ENCODE results near the gene CHID1.
A peak's percentile ranks its signal among the peaks of the same experiment; 100 is the strongest.

Gene CHID1

DNA sequence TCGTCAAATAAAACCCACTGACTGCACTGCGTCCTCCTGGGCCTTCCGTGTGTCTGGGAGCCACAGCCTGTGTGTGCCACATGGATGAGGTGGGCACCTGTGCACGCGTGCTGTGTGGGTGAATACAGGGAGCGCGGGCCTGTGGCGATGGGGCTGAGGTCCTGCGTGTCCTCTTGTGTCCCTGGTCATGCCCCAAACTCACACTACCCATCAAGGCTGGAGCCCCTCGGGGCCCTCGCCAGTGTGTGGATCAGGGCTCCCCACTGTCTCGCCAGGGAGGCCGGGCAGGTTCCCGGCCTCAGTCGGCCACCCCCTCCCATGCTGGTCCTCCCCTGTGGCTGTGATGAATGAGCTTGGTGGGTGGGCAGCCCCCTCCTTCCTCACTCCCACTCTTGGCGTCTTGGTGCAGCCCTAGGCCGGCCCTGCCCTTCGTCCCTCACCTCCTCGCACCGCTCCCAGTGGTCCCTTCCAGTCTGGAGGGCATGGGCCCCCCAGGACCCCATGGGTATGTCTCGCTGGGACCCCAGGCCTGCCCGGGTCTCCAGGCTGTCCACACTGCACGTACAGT lies 78.6 kb downstream of the CHID1 start:
- no peak for DNase-seq

- DNase-seq: no peak
Measured at GRCh38 chr11:831118-831864, 79.3 kb downstream of the CHID1 start.

DNA sequence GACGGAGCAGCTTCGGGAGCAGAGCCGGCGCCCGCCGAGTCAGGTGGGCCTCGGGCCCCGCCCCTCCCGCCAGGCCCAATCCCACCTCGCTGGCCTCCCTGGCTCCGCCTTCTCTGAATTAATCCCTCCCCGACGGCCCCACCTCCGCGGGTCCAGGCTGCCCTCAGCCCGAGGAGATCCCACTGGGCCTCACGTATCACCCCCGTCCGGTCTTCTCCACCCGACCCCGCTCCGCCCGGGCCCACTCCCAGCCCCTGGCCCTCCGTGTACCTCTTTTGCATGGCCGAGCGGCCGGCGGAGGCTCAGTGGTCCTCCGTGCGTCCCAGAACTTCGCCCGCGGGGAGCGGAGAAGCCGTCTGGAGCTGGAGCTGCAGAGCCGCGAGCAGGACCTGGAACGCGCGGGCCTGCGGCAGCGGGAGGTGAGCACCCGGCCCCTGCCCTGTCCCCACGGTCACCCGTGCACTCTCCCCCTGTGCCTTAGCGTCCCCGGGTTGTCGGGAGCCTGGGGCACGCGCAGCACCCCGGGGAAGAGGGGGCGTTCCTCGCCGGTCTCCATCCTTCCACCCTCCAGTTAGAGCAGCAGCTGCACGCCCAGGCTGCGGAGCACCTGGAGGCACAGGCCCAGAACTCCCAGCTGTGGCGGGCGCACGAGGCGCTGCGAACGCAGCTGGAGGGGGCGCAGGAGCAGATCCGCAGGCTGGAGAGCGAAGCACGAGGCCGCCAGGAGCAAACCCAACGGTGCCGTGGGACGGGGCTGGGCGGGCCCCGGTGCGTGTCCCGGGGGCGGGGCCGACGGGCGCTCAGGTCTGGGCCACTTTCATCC lies 80.1 kb downstream of the CHID1 start:
- peak; percentile 66 for DNase-seq

DNA sequence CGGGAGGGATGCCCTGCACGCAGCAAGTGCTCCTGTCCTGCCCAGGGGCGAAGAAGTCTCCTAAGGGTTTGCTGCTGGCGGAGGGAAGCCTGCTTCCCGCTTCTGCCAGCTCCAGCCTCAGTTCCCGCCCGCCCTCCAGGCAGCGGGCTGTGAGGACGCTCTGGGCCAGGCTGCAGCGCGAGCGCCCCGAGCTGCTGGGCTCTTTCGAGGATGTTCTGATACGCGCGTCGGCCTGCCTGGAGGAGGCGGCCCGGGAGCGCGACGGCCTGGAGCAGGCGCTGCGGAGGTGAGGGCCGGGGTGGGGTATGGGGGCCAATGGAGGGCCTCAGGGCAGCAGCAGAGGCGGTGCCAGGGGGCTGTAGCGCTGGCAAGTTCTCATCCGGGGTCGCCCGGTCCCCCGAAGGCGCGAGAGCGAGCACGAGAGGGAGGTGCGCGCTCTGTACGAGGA lies 80.7 kb downstream of the CHID1 start:
- DNase-seq: no peak

GRCh38 chr11:829176-829846 lies 81.3 kb downstream of the CHID1 start:
- DNase-seq: no peak

DNA sequence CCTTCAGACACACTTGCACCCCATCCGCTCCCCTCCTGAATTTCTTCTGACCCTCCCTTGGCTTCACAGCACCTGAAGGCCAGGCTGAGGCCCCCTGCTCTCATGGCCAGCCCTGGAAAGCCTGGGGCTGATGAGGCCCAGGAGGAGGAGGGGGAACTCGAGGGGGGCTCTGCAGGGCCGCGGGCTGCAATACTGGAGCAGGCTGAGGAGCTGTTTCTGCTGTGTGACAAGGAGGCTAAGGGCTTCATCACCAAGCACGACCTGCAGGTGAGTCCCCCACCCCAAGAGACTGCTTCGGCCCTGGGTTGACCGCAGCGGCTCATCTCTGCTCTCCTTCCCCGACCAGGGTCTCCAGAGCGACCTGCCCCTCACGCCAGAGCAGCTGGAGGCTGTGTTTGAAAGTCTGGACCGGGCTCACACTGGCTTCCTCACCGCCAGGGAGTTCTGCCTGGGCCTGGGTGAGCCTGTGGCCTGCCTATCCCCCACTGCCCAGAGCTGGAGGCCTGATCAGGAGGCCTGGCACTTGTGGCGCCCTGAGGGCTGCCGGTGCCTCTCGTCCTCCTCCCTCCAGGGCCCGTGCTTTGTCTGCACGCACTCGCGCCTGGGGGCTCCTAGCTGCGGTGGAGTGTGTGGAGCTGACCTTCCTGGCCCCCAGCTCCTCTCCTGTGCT lies 82.0 kb downstream of the CHID1 start:
- DNase-seq: no peak

GRCh38 chr11:827897-828192 lies 82.8 kb downstream of the CHID1 start, which contains the start of gene CRACR2B:
Gene CRACR2B, plus strand, starts transcription at chr11:827919. Its CDS starts 689 bp downstream, at chr11:828608.
- no peak for DNase-seq

DNA sequence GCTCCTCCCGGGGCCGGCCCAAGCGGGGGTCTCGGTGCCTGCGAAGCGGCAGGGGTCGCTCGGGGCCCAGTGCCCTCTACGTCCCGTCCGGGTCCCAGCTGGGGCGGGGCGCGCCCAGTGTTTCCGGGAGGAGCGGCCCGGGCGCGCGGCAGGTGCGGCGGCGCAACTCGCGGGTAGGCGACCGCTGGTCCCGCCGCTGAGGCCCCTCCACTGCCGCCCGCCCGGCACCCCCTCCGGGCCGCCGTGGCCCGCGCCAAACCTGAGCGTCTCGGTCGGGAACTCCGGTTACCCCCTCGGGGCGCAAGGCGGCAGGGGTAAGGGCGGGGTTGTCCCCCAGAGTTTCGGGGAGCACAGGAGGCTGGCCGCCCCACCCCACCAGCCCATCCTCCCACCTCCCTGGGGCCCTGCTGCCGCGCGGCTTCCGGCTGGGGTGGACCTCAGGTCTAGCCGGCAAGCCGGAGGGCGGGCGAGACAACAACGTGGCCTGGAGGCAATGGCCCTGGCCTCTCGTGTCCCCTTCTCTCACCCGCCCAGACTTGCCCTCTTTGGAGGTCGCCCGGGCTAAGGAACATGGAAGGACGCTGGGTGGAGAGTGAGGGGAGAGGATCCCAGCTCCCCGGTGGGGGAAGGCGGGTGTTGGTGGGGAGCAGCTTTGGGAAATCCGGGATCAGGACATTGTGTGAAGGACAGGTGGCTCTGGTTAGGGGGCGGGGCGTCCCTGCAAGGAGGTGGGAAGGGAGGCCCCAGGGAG lies 83.3 kb downstream of the CHID1 start:
- DNase-seq: no peak

GRCh38 chr11:826836-827145 lies 83.8 kb downstream of the CHID1 start:
- no peak for DNase-seq

- DNase-seq: no peak
Measured at GRCh38 chr11:826227-826621, 84.4 kb downstream of the CHID1 start.

DNA sequence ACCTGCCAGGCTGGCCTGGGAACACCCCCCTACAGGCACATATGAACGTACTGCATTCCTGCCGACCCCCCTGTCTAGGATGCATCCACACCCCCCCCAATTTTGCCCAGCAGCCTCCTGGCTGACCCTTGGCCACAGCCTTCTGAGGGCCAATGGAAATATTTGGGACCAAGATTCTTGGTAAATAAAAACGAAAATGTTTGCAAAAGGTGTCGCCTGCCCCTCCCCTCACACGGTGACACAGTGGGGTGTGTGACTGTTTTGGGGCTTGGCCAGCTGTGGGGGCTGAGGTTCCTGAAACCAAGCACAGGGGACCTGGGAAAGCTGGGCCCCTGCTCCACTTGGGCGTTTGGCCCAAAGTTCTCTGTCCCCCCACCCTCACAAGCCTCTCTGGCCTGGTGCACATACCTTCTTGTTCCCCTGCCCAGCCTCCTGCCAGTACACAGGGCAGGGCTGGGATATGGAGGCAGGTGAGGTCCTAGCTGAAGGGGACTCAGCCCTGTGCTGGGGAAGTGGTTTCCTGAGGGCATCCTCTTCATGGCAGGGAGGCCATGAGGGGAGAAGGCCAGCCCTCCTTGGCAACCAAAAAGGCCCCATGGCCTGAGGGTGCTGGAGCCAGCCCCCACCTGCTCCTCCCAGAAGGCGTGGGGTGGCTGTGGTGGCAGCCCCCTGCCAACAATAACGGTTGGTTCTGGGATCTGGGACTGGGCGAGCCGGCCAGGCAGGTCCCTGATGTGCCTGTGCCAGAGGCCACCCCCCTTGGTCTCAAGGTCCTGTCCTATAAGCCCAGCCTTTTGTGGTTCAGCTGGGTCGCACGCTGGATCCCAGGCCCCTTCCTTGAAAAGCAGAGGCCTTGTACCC lies 85.0 kb downstream of the CHID1 start:
- DNase-seq: no peak

DNA sequence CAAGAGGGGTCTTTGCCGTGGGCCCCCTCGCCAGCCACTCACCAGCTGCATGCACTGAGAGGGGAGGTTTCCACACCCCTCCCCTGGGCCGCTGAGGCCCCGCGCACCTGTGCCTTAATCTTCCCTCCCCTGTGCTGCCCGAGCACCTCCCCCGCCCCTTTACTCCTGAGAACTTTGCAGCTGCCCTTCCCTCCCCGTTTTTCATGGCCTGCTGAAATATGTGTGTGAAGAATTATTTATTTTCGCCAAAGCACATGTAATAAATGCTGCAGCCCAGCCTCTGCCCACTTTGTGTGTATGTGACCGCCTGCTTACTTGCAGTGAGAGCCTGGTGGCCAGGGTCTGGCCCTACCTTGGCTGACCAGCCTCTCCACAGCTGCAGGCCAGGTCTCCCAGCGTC lies 85.7 kb downstream of the CHID1 start:
- DNase-seq: no peak

GRCh38 chr11:824292-824880 lies 86.2 kb downstream of the CHID1 start:
- DNase-seq: no peak

DNA sequence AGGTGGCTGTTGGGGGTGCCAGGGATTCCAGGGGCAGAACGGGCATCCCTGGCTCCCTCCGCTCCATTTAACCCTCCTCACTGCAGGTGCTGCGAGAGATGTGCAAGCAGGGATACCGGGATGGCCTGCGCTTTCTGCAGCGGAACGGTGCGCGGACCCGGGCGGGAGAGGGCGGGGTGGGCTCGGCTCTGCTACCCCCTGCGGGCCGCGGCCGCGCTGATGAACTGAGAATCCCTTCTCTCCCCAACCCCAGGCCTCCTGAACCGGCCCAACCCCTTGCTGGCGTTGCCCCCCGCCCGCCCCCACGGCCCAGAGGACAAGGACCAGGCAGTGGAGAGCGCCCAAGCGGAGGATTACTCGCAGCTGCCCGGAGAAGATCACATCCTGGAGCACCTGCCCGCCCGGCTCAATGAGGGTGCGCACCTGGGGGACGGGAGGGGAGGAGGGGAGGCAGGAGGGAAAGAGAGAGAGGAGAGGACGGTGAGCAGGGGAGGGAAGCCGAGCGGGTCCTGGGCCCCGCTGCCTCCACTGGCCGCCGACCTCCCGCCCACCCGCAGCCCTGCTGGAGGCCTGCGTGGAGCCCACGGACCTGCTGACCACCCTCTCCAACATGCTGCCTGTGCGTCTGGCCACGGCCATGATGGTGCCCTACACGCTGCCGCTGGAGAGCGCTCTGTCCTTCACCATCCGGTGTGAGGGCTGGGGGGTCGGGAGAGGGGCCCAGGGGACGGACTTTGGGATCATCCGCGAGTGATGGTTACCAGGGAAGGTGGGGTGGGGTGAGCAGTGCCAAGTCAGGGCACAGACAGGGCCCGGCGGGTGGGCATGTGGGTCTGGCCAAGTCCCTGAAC lies 86.9 kb downstream of the CHID1 start:
- no peak for DNase-seq

GRCh38 chr11:821512-822371 lies 88.9 kb downstream of the CHID1 start:
- DNase-seq: no peak

GRCh38 chr11:820655-821511 lies 89.7 kb downstream of the CHID1 start:
- DNase-seq: no peak

- peak; percentile 57 for DNase-seq
Measured at GRCh38 chr11:819943-820649, 90.5 kb downstream of the CHID1 start.

Measured in NCI-H2171 (cell line).